ENCODE measurements around the gene EML1. TPM values are rescaled to one million over a fixed set of nuclear protein-coding genes. Genes with fewer than 3 reads are reported as not detected.

The EML1 gene
- total and polyA plus RNA-seq, 8 donors: 5.8 to 66.5 (median 34.8) TPM

DNA sequence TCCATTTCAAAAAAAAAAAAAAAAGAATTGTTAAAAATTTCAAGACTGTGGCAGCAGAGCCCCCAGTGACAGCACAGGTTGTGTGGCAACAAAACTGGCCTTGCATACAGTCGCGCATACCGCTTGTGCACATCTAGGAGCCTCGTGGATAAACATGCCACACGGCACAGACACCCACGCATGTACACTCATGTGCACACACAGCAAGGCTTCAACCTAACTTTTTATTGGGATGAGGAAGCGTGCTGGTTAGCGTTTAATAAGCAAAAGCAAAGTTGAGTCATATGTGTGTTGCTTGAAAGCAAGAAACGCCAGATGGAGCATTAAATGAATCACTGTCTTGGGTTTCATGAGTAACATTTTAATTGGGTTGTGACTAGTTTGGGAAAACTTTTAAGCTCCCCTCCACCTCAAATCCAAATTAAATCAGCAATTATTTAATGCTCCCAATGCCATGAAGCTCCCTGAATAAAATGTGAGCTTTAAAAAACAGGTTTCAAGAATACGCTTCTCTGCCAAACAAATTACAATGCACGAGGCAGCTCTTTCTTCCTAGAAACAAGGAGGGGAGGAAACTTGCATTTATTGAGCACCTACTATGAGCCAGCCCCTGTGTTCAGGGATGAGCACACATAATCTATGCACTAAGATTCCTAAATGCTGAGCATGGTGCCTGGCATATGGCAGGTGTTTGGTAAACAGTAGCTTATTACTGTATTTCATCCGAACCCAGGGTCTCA is 35.7 kb upstream of the EML1 start:
- H3K27me3 ChIP-seq: peaks cover 0 to 5% (median 2%) of the 10 kb centered on the region in 3 donors
- no peak overlapping the region for H3K4me3 ChIP-seq
- no peaks in the 10 kb centered on the region for H3K9me3 ChIP-seq
- DNase-seq: no peak
- TF ChIP-seq POLR2A (IDR thresholded peaks at IDR 0.05): no peak
- peak in 1 of 3 donors; percentile 81 for TF ChIP-seq POLR2AphosphoS5 (IDR thresholded peaks at IDR 0.05)
- intact Hi-C loops (cut with DNase I; ENCODE audit: low total_unique reads): no loop called here
- peaks cover 36 to 83% (median 54%) of the 10 kb centered on the region in 4 donors for H3K4me1 ChIP-seq
- WGBS, 5 donors: 65 to 83% (median 79%) methylated on average over 12 of the region's 12 CpGs
- H3K27ac ChIP-seq: peak overlapping the region in 4 of 5 donors; percentile 62 to 85 (median 72)
- no peaks in the 10 kb centered on the region for H3K36me3 ChIP-seq

DNA sequence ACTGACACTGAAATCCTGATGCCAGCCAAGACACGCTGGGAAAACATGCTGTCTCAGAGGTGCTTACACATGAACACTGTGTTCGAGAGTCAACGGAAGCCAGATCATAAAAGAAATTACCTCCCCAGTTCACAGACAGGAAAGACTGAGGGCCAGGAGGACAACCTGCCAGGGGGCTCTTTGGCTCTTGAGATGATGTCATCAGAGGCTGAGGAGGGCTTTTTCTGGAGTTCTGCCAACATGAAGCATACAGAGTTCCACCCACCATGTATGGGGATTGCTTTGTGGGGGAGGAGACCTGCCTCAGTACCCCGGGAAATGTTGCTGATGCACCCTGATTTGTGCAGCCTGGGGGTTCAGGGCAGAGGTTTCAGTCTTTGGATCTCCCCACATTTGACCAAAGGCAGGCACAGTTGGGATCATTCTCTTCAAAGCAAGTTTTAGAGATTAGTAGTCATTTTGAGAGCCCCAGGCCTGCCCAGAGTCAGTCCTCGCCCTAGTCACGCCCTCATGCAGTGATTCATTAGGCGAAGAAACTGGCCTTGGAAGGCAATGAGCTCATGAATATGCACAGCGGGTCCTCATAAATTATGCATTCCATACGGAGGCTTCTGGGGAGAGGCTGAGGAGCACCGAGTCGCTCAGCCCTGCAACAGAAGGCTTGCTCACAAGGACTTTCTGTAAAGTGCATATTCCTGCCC is 34.9 kb upstream of the EML1 start:
- peak overlapping the region in 4 of 5 donors; percentile 22 to 85 (median 67) for H3K27ac ChIP-seq
- 68 to 77% (median 70%) methylated on average over 10 to 11 of the region's 11 CpGs for WGBS, 5 donors
- TF ChIP-seq POLR2AphosphoS5 (IDR thresholded peaks at IDR 0.05) (peak in 1 of 3 donors; percentile 41), POLR2A (IDR thresholded peaks at IDR 0.05) (no peak)
- TF ChIP-seq, protein P1, sequence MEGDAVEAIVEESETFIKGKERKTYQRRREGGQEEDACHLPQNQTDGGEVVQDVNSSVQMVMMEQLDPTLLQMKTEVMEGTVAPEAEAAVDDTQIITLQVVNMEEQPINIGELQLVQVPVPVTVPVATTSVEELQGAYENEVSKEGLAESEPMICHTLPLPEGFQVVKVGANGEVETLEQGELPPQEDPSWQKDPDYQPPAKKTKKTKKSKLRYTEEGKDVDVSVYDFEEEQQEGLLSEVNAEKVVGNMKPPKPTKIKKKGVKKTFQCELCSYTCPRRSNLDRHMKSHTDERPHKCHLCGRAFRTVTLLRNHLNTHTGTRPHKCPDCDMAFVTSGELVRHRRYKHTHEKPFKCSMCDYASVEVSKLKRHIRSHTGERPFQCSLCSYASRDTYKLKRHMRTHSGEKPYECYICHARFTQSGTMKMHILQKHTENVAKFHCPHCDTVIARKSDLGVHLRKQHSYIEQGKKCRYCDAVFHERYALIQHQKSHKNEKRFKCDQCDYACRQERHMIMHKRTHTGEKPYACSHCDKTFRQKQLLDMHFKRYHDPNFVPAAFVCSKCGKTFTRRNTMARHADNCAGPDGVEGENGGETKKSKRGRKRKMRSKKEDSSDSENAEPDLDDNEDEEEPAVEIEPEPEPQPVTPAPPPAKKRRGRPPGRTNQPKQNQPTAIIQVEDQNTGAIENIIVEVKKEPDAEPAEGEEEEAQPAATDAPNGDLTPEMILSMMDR (IDR thresholded peaks at IDR 0.05): no peak
- H3K4me1 ChIP-seq: peaks cover 29 to 75% (median 46%) of the 10 kb centered on the region in 4 donors
- peaks cover 0 to 2% (median 0%) of the 10 kb centered on the region in 3 donors for H3K27me3 ChIP-seq
- peak in 1 of 2 donors; percentile 83 for DNase-seq
- no peaks in the 10 kb centered on the region for H3K9me3 ChIP-seq
- intact Hi-C loops (cut with DNase I; ENCODE audit: low total_unique reads): no loop called here
- H3K4me3 ChIP-seq: no peak overlapping the region
- no peaks in the 10 kb centered on the region for H3K36me3 ChIP-seq

DNA sequence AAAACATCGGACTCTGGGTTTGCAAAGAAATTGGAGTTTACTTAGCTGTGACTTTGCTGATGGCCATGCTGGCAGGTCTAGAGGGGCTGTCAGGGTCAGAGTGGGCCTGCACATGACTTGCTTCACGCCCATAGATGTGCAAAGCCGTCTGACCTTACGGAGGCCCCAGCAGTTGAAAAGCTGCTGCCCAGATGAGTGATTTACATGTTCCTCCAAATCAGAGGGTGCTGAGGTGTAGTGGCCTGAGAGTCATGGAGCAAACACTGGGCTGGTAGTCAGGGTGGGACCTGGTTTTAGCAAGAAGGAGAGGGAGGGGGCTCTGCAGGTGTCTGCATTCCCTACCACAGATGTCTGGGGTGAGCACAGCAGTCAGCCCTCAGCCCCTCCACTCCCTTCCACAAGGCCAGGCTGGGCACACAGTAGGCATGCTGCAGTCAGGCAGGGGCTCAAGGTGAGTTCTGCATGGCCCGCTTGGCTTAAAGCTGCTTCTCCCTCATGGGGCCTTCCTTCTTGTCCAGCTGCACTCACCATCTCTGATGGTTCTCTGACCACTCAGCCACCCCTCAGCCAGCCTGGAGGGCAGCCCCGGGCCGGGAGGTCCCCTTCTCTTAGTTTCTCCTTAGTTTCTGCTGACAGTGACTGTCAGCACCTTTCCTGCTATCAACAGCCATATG is 34.2 kb upstream of the EML1 start:
- H3K9me3 ChIP-seq: no peaks in the 10 kb centered on the region
- H3K27me3 ChIP-seq: no peaks in the 10 kb centered on the region
- TF ChIP-seq POLR2AphosphoS5 (IDR thresholded peaks at IDR 0.05) (no peak), EP300 (IDR thresholded peaks at IDR 0.05) (no peak)
- TF ChIP-seq, protein P1 (IDR thresholded peaks at IDR 0.05): no peak
- peaks cover 24 to 68% (median 39%) of the 10 kb centered on the region in 4 donors for H3K4me1 ChIP-seq
- H3K27ac ChIP-seq: peak overlapping the region in 4 of 5 donors; percentile 32 to 85 (median 62)
- intact Hi-C loops (cut with DNase I; ENCODE audit: low total_unique reads): no loop called here
- WGBS, 5 donors: 70 to 91% (median 83%) methylated on average over 7 of the region's 7 CpGs
- no peaks in the 10 kb centered on the region for H3K36me3 ChIP-seq
- DNase-seq: no peak
- no peak overlapping the region for H3K4me3 ChIP-seq

DNA sequence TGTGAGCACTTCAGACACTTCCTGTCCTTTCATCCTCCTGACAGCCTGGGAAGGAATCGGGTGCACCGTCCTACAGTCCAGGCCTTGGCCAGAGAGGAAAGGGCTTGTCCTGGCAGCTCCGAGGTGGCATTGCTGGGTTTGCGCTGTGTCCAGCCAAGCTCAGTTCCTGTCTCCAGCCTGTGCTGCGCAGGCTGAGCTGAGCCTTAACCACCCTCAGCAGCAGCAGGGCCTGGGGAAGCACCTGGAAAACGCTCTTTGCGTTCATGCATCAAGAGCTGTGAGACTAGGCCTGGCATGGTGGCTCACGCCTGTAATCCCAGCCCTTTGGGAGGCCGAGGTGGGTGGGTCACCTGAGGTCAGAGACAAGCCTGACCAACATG is 33.7 kb upstream of the EML1 start:
- Histone ChIP-seq H3K4me1 (peaks cover 19 to 62% (median 34%) of the 10 kb centered on the region in 4 donors), H3K27ac (peak overlapping the region in 4 of 5 donors; percentile 32 to 85 (median 62)), H3K9me3 (no peaks in the 10 kb centered on the region), H3K27me3 (no peaks in the 10 kb centered on the region), H3K36me3 (no peaks in the 10 kb centered on the region), H3K4me3 (no peak overlapping the region)
- intact Hi-C loops (cut with DNase I; ENCODE audit: low total_unique reads): no loop called here
- WGBS, 5 donors: 78 to 90% (median 87%) methylated on average over 7 to 9 of the region's 9 CpGs
- no peak for DNase-seq
- TF ChIP-seq POLR2A (IDR thresholded peaks at IDR 0.05) (no peak), EP300 (IDR thresholded peaks at IDR 0.05) (no peak), POLR2AphosphoS5 (IDR thresholded peaks at IDR 0.05) (no peak)
- TF ChIP-seq, protein P1 (IDR thresholded peaks at IDR 0.05): no peak

All from stomach (tissue), 9 donors.